ENCODE results near the gene PSAT1. TPM values are rescaled to one million over a fixed set of nuclear protein-coding genes. Genes with fewer than 3 reads are reported as not detected.

The PSAT1 gene
- total RNA-seq, 1 experiment from 2014 or later: 45.6 TPM

DNA sequence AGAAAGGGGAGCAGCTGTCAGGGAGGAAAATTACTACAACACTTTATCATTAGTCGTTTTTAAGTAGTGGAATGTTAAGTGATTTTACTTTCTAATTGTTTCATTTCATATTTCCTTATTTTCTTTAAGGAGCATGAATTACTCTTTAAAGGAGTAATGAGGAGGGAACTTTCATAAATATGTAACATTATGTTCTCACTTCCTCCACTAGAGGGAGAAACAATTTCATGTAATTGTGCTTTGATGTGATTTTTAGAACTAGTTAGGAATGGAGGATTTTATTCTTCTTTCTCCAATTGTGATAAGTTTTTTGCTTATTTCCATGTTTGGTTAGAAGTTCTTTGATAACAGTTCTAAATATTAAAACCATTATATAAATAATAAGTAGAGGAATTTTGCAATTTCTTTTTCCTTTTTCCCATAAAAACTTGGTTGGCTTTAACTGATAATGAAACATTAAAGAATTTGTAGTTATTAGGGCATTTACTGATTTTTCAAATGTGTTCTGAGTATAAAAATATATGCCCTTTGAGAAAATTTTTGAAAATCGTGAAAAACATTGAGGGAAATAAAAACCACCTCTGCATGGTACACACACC is 35.4 kb upstream of the PSAT1 start:
- H4K20me1 ChIP-seq (ENCODE audit: low read length): no peaks in the 10 kb centered on the region
- intact Hi-C loops (cut with micrococcal nuclease): loop anchor here (1.0 kb wide), 1 partner anchor 108 kb away; no protein-coding TSS in a partner anchor
- no TSS peak for BruUV-seq (replicated peaks)
- H3K79me2 ChIP-seq (ENCODE audit: low read length): no peaks in the 10 kb centered on the region
- no peak for TF ChIP-seq EZH2phosphoT487 (IDR thresholded peaks at IDR 0.05; ENCODE audit: borderline replicate concordance, low read length)
- TF ChIP-seq, protein P1, sequence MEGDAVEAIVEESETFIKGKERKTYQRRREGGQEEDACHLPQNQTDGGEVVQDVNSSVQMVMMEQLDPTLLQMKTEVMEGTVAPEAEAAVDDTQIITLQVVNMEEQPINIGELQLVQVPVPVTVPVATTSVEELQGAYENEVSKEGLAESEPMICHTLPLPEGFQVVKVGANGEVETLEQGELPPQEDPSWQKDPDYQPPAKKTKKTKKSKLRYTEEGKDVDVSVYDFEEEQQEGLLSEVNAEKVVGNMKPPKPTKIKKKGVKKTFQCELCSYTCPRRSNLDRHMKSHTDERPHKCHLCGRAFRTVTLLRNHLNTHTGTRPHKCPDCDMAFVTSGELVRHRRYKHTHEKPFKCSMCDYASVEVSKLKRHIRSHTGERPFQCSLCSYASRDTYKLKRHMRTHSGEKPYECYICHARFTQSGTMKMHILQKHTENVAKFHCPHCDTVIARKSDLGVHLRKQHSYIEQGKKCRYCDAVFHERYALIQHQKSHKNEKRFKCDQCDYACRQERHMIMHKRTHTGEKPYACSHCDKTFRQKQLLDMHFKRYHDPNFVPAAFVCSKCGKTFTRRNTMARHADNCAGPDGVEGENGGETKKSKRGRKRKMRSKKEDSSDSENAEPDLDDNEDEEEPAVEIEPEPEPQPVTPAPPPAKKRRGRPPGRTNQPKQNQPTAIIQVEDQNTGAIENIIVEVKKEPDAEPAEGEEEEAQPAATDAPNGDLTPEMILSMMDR (conservative IDR thresholded peaks at IDR 0.05; ENCODE audit: low read depth, low read length): peak; percentile 64
- TF ChIP-seq EZH2 (IDR thresholded peaks at IDR 0.05; ENCODE audit: low read length, unreplicated experiment): no peak
- DNase-seq (peak; percentile 38), ATAC-seq (0 out of 2 replicates have a peak, but pooled peaks have one; percentile 27)
- no peaks in the 10 kb centered on the region for H3K9me2 ChIP-seq (replicated peaks; ENCODE audit: low read length)
- POLR2A ChIA-PET (ENCODE audit: unreplicated experiment): no interaction called here
- no peak overlapping the region for H3K27ac ChIP-seq (ENCODE audit: low read length)
- H3K4me1 ChIP-seq (ENCODE audit: insufficient read depth, low read length): no peaks in the 10 kb centered on the region
- H3K4me2 ChIP-seq (ENCODE audit: low read length): no peak overlapping the region
- H3K9ac ChIP-seq (ENCODE audit: low read length): no peak overlapping the region
- H3F3A ChIP-seq (ENCODE audit: low read length, unreplicated experiment): no peaks in the 10 kb centered on the region
- no peak overlapping the region for H3K4me3 ChIP-seq (ENCODE audit: low read length)
- CTCF ChIA-PET: no interaction called here
- no peaks in the 10 kb centered on the region for H3K27me3 ChIP-seq (ENCODE audit: low read length)
- H2AFZ ChIP-seq (ENCODE audit: low read length): no peak overlapping the region
- peaks cover 8% of the 10 kb centered on the region for H3K36me3 ChIP-seq (ENCODE audit: low read depth, low read length)
- no peaks in the 10 kb centered on the region for H3K9me3 ChIP-seq (ENCODE audit: low read length)

GRCh38 chr9:78262655-78263054 is 34.3 kb upstream of the PSAT1 start:
- ChIA-PET POLR2A (ENCODE audit: unreplicated experiment) (no interaction called here), CTCF (no interaction called here)
- H3K9me3 ChIP-seq (ENCODE audit: low read length): no peaks in the 10 kb centered on the region
- no peak overlapping the region for H2AFZ ChIP-seq (ENCODE audit: low read length)
- H3K4me2 ChIP-seq (ENCODE audit: low read length): no peak overlapping the region
- no peaks in the 10 kb centered on the region for H3F3A ChIP-seq (ENCODE audit: low read length, unreplicated experiment)
- no peak overlapping the region for H3K27ac ChIP-seq (ENCODE audit: low read length)
- no peaks in the 10 kb centered on the region for H3K9me2 ChIP-seq (replicated peaks; ENCODE audit: low read length)
- H3K79me2 ChIP-seq (ENCODE audit: low read length): no peaks in the 10 kb centered on the region
- DNase-seq: no peak
- no peak for ATAC-seq
- H4K20me1 ChIP-seq (ENCODE audit: low read length): no peaks in the 10 kb centered on the region
- H3K4me3 ChIP-seq (ENCODE audit: low read length): no peak overlapping the region
- no peak overlapping the region for H3K9ac ChIP-seq (ENCODE audit: low read length)
- no peaks in the 10 kb centered on the region for H3K4me1 ChIP-seq (ENCODE audit: insufficient read depth, low read length)
- BruUV-seq (replicated peaks): no TSS peak
- no peaks in the 10 kb centered on the region for H3K27me3 ChIP-seq (ENCODE audit: low read length)
- intact Hi-C loops (cut with micrococcal nuclease): no loop called here
- no peak for TF ChIP-seq EZH2 (IDR thresholded peaks at IDR 0.05; ENCODE audit: low read length, unreplicated experiment)
- no peak for TF ChIP-seq EZH2phosphoT487 (IDR thresholded peaks at IDR 0.05; ENCODE audit: borderline replicate concordance, low read length)
- TF ChIP-seq, protein P1 (conservative IDR thresholded peaks at IDR 0.05; ENCODE audit: low read depth, low read length): no peak
- H3K36me3 ChIP-seq (ENCODE audit: low read depth, low read length): peaks cover 15% of the 10 kb centered on the region

DNA sequence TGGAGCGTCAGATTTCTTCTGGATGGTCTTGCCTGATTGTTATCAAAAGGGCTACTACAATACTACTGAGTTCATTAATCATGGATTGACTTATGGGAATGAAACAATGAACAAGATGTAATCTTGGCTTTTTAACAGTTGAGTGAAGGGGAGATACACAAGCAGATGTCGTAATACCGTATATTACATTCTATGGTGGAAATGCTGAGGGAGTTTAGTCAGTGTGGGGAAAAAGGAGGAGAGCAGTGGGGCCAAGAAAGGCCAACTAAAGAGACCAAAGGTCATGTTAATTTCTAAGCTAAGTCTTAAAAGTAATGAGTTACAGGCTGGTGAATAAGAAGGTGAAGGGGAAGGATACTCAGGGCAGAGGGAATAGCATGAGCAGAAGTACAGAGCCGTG is 29.0 kb upstream of the PSAT1 start:
- H3K27ac ChIP-seq (ENCODE audit: low read length): no peak overlapping the region
- intact Hi-C loops (cut with micrococcal nuclease): no loop called here
- no TSS peak for BruUV-seq (replicated peaks)
- H3K4me2 ChIP-seq (ENCODE audit: low read length): no peak overlapping the region
- H4K20me1 ChIP-seq (ENCODE audit: low read length): no peaks in the 10 kb centered on the region
- peaks cover 19% of the 10 kb centered on the region for H3K36me3 ChIP-seq (ENCODE audit: low read depth, low read length)
- no peaks in the 10 kb centered on the region for H3K9me3 ChIP-seq (ENCODE audit: low read length)
- H3F3A ChIP-seq (ENCODE audit: low read length, unreplicated experiment): no peaks in the 10 kb centered on the region
- TF ChIP-seq EZH2 (IDR thresholded peaks at IDR 0.05; ENCODE audit: low read length, unreplicated experiment) (no peak), EZH2phosphoT487 (IDR thresholded peaks at IDR 0.05; ENCODE audit: borderline replicate concordance, low read length) (no peak)
- TF ChIP-seq, protein P1 (conservative IDR thresholded peaks at IDR 0.05; ENCODE audit: low read depth, low read length): no peak
- no peaks in the 10 kb centered on the region for H3K27me3 ChIP-seq (ENCODE audit: low read length)
- no peak overlapping the region for H3K9ac ChIP-seq (ENCODE audit: low read length)
- ATAC-seq (no peak), DNase-seq (no peak)
- no peak overlapping the region for H2AFZ ChIP-seq (ENCODE audit: low read length)
- H3K9me2 ChIP-seq (replicated peaks; ENCODE audit: low read length): no peaks in the 10 kb centered on the region
- ChIA-PET POLR2A (ENCODE audit: unreplicated experiment) (no interaction called here), CTCF (no interaction called here)
- no peaks in the 10 kb centered on the region for H3K4me1 ChIP-seq (ENCODE audit: insufficient read depth, low read length)
- H3K4me3 ChIP-seq (ENCODE audit: low read length): no peak overlapping the region
- no peaks in the 10 kb centered on the region for H3K79me2 ChIP-seq (ENCODE audit: low read length)
